ENCODE results near the gene CCHCR1. TPM values are rescaled to one million over a fixed set of nuclear protein-coding genes. Genes with fewer than 3 reads are reported as not detected.
"Not testable (repeated sequence)": the region's sequence is repeated elsewhere in the genome, so short reads cannot be mapped to it uniquely, and the experiment has no call there.

The CCHCR1 gene
- total RNA-seq, 4 donors from 2014 or later: 10.7 to 33.4 (median 16.5) TPM

DNA sequence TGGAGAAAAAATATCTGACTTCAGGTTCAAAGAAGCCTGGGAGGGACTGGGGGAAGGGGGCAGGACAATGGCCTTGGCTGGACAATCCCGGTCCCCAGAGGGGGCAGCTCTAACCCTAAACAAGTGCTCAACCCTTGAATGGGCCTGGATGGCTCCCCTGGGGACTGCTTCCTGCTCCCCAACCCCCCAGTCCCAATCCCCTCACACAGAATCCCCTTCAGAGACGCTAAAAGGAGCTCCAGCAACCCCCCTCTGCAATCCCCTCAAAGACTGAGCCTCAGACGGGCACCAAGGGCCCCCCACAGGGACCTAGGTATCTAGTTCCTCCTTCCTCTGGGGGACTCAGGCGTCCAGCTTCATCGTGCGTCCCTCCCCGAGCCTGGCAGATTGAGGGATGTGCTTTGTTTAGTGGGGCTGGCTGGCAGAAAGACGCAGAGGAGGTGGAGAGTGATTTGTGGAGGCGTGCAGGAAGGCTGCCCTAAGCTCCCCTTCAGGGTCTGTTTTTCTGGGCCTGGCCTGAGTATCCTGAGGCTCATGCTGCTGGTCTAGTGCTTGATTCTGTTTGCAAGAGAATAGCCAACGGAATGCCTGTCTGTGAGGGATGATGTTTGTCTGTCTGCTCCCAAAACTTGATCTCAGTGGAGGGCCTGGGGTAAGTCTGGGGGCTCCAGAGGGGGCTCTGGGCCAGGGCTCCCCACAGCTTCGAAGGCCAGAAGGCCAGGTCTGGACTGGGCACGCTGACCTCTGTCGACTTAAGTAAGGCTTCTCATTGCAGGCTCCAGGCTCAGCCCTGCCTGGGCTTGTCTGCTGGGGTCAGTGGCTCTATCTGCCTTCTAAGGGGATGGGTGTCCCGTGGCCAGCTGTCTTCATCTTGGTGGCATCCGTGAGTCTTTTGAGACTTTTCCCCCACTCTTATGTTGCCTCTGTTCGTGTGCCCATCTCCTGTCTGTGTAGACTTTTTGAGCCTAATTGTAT, 14.6 kb upstream of the CCHCR1 start:
- Histone ChIP-seq H3K4me3 (no peak overlapping the region), H3K36me3 (peaks cover 3% of the 10 kb centered on the region), H3K27ac (no peak overlapping the region), H3K9me3 (no peaks in the 10 kb centered on the region), H3K4me1 (no peaks in the 10 kb centered on the region), H3K27me3 (no peaks in the 10 kb centered on the region)
- WGBS: 65% methylated on average over 13 of the region's 16 CpGs
- DNase-seq (ENCODE audit: low spot score in 2 of 2): no peak
- TF ChIP-seq EP300 (IDR thresholded peaks at IDR 0.05): no peak
- TF ChIP-seq POLR2AphosphoS5 (IDR thresholded peaks at IDR 0.05): no peak
- TF ChIP-seq, protein P1, sequence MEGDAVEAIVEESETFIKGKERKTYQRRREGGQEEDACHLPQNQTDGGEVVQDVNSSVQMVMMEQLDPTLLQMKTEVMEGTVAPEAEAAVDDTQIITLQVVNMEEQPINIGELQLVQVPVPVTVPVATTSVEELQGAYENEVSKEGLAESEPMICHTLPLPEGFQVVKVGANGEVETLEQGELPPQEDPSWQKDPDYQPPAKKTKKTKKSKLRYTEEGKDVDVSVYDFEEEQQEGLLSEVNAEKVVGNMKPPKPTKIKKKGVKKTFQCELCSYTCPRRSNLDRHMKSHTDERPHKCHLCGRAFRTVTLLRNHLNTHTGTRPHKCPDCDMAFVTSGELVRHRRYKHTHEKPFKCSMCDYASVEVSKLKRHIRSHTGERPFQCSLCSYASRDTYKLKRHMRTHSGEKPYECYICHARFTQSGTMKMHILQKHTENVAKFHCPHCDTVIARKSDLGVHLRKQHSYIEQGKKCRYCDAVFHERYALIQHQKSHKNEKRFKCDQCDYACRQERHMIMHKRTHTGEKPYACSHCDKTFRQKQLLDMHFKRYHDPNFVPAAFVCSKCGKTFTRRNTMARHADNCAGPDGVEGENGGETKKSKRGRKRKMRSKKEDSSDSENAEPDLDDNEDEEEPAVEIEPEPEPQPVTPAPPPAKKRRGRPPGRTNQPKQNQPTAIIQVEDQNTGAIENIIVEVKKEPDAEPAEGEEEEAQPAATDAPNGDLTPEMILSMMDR (IDR thresholded peaks at IDR 0.05): no peak
- no peak for TF ChIP-seq POLR2A (IDR thresholded peaks at IDR 0.05)

DNA sequence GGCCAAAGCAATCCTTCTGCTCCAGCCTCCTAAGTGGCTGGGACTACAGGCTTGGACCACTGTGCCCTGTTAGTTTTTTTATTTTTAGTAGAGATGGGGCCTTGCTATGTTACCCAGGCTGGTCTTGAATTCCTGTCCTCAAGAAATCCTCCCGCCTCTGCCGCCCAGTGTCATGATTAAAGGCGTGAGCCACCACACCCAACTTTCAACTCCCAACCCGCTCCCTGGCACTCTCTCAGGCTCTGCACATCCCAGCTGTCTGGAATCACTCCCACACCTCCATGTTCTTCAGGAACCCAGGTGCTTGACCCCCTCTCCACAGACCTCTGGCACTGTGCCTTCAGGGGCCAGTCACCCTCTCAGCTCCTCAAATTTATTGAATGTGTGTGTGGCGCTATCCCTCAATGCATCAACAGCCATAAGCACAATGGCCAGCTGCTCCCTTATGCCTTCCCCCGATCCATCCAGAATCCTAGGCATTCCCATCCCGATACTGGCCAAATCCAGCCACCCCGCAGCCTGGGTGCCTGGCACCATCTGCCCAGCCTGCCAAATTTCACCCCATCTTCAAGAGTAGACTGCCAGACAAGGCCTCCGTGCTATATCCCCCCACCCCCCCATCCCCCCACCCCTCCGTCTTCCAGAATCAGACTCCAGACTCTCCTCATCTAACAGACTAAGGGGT, 13.5 kb upstream of the CCHCR1 start:
- TF ChIP-seq EP300 (IDR thresholded peaks at IDR 0.05) (no peak), POLR2A (IDR thresholded peaks at IDR 0.05) (no peak), POLR2AphosphoS5 (IDR thresholded peaks at IDR 0.05) (no peak)
- TF ChIP-seq, protein P1 (IDR thresholded peaks at IDR 0.05): no peak
- WGBS: 81% methylated on average over 10 of the region's 10 CpGs
- H3K36me3 ChIP-seq: peaks cover 3% of the 10 kb centered on the region
- DNase-seq (ENCODE audit: low spot score in 2 of 2): no peak
- H3K27ac ChIP-seq: no peak overlapping the region
- no peaks in the 10 kb centered on the region for H3K9me3 ChIP-seq
- H3K4me3 ChIP-seq: no peak overlapping the region
- no peaks in the 10 kb centered on the region for H3K27me3 ChIP-seq
- H3K4me1 ChIP-seq: no peaks in the 10 kb centered on the region

DNA sequence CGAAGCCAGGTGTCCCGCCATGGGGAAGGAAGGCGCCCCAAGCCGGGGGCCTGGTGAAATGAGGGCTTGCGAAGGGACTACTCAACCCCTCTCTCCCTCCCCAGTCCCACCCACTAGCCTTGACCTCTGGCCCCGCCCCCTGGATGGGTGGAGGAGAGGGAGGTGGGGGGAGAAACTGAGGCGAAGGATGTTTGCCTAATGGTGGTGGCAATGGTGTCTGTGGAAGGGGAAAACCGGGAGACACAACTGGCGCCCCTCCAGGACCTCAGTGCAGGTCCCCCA, 12.9 kb upstream of the CCHCR1 start, which contains the start of gene POU5F1:
Gene POU5F1 (minus strand): TSS at position 83 of the 282 bp plus-strand sequence. CDS start 62 bp downstream, at position 21.
- no peak for DNase-seq (ENCODE audit: low spot score in 2 of 2)
- Histone ChIP-seq H3K4me3 (no peak within 1 kb of the TSS), H3K27me3 (no peaks in the 10 kb centered on the region), H3K27ac (no peak within 1 kb of the TSS), H3K36me3 (peaks cover 3% of the 10 kb centered on the region), H3K9me3 (no peaks in the 10 kb centered on the region), H3K4me1 (no peaks in the 10 kb centered on the region)
- 81% methylated on average over 9 of the region's 9 CpGs for WGBS
- TF ChIP-seq POLR2AphosphoS5 (IDR thresholded peaks at IDR 0.05): no peak
- no peak for TF ChIP-seq POLR2A (IDR thresholded peaks at IDR 0.05)
- TF ChIP-seq EP300 (IDR thresholded peaks at IDR 0.05): no peak
- TF ChIP-seq, protein P1 (IDR thresholded peaks at IDR 0.05): no peak

DNA sequence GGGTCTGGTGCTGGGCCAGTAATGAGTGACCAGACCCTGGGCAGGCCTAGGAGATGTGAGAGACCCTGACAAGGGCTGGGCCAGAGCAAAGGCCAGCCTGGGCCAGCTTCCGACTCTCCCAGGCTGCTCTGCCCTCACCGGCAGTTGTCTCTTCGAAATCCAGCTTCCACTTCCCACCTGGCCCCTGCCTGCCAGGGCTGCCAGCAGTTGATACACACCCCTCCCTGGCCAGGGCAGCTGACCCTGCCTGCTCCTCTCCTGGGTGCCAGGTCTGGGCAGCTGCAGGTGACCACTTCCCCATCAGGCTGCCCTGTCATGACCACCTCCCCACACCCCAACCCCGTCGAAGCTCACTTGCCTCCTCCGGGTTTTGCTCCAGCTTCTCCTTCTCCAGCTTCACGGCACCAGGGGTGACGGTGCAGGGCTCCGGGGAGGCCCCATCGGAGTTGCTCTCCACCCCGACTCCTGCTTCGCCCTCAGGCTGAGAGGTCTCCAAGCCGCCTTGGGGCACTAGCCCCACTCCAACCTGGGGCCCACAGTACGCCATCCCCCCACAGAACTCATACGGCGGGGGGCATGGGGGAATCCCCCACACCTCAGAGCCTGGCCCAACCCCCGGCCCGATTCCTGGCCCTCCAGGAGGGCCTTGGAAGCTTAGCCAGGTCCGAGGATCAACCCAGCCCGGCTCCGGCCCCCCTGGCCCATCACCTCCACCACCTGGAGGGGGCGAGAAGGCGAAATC, 12.4 kb upstream of the CCHCR1 start:
- WGBS: 73% methylated on average over 23 of the region's 23 CpGs
- not testable (repeated sequence) for DNase-seq (ENCODE audit: low spot score in 2 of 2); H3K27ac ChIP-seq

DNA sequence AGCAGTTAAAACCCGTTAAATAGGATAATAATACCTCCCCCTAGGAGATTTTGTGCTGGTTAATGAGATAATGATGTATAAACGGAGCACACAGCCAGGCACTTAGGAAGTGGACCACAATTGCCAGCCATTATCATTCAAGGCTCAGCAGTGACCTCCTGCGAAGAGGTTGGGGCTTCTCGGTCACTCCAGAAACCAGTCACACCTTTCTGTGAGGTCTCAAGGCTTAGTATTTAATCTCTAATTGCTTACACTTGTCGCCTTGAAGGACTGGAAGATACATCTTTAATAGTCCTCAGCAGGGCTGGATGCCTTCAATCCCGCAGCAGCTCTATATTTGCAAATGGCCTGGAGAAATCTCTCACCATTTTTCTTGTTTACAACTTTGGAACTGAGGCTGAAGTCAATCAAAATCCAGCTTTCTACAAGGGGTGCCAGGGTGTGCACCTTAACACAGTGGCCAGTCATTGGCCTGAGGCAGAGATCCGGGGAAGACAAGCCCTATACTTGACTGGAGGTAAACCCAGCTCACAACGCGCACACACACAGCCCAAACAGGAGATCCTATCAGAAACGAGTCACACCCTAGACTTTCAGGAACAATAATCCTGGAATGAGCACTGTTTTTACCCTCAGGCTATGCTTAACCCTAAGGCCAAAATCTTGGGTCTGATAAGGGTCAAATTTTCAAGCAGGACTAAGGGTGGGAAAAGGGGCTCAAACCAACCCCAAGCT, 11.7 kb upstream of the CCHCR1 start:
- Histone ChIP-seq H3K9me3 (no peaks in the 10 kb centered on the region), H3K4me3 (no peak overlapping the region), H3K36me3 (no peaks in the 10 kb centered on the region), H3K4me1 (no peaks in the 10 kb centered on the region), H3K27me3 (no peaks in the 10 kb centered on the region), H3K27ac (no peak overlapping the region)
- TF ChIP-seq, protein P1 (IDR thresholded peaks at IDR 0.05): no peak
- TF ChIP-seq POLR2A (IDR thresholded peaks at IDR 0.05) (no peak), POLR2AphosphoS5 (IDR thresholded peaks at IDR 0.05) (no peak), EP300 (IDR thresholded peaks at IDR 0.05) (no peak)
- DNase-seq (ENCODE audit: low spot score in 2 of 2): no peak
- WGBS: 68% methylated on average over 10 of the region's 10 CpGs

More for the DNA sequence above, 12.4 kb upstream of the CCHCR1 start:
- H3K4me1 ChIP-seq, H3K27me3 ChIP-seq, H3K4me3 ChIP-seq, H3K36me3 ChIP-seq, H3K9me3 ChIP-seq: not testable (repeated sequence)
